NK-92 (cell line): ENCODE measurements around the gene DEDD.
A peak's percentile ranks its signal among the peaks of the same experiment; 100 is the strongest.

ENCODE experiments used
- DNase-seq: peaks from one replicate; lab custom pipeline; 2025; ENCODE audit not compliant: unreplicated experiment; lab: John Stamatoyannopoulos, UW

Gene DEDD

GRCh38 chr1:161163793-161164192 lies 31.3 kb upstream of the DEDD start:
- DNase-seq: no peak

GRCh38 chr1:161162806-161163205 lies 30.3 kb upstream of the DEDD start:
- no peak for DNase-seq

GRCh38 chr1:161162052-161162451 lies 29.6 kb upstream of the DEDD start:
- DNase-seq: no peak

- no peak for DNase-seq
Measured at GRCh38 chr1:161161652-161162051, 29.2 kb upstream of the DEDD start.

- DNase-seq: no peak
Measured at GRCh38 chr1:161160671-161161145, 28.2 kb upstream of the DEDD start.

GRCh38 chr1:161159913-161160243 lies 27.4 kb upstream of the DEDD start:
- no peak for DNase-seq

- DNase-seq: peak; percentile 39
Measured at GRCh38 chr1:161159087-161159912, 26.8 kb upstream of the DEDD start, which contains the start of gene USP21. Gene USP21 (plus strand): TSS chr1:161159500. CDS start chr1:161160641, 1,141 bp downstream.

- no peak for DNase-seq
Measured at GRCh38 chr1:161158316-161159010, 26.0 kb upstream of the DEDD start.

- no peak for DNase-seq
Measured at GRCh38 chr1:161157867-161158266, 25.4 kb upstream of the DEDD start.

- DNase-seq: peak; percentile 32
Measured at GRCh38 chr1:161153682-161154337, 21.3 kb upstream of the DEDD start, which contains the start of gene UFC1. Gene UFC1 (plus strand): TSS chr1:161153978. CDS start chr1:161153998, 20 bp downstream.

GRCh38 chr1:161153176-161153575 lies 20.7 kb upstream of the DEDD start:
- DNase-seq: no peak

GRCh38 chr1:161145832-161146231 lies 13.4 kb upstream of the DEDD start:
- DNase-seq: no peak

- DNase-seq: no peak
Measured at GRCh38 chr1:161140755-161141400, 8.4 kb upstream of the DEDD start.

- no peak for DNase-seq
Measured at GRCh38 chr1:161139766-161140165, 7.3 kb upstream of the DEDD start.

- DNase-seq: no peak
Measured at GRCh38 chr1:161138431-161138830, 6.0 kb upstream of the DEDD start.

- DNase-seq: no peak
Measured at GRCh38 chr1:161137881-161138280, 5.4 kb upstream of the DEDD start.

- DNase-seq: no peak
Measured at GRCh38 chr1:161133220-161133740, 813 bp upstream of the DEDD start.

GRCh38 chr1:161131523-161132409 lies 701 bp downstream of the DEDD start:
- no peak for DNase-seq

- DNase-seq: no peak
Measured at GRCh38 chr1:161130266-161130665, 2.2 kb downstream of the DEDD start.
